Retinal pigment epithelial cell (primary cell): ENCODE measurements around the gene SLC44A1.

Experiments
- DNase-seq: peaks from one replicate; pipeline ENCODE4 v3.0.0-alpha.2; 2010; ENCODE audit warnings: low read depth
- H3K4me3 ChIP-seq: 2 replicates; pipeline ENCODE4 v1.5.1; 2011; ENCODE audit warnings: mild to moderate bottlenecking, low read length, control low read depth, moderate library complexity
- CTCF ChIP-seq: conservative IDR thresholded peaks from 2 replicates; pipeline ENCODE4 v1.5.1; 2011; ENCODE audit warnings: low read depth, low read length, control low read depth, inconsistent platforms

SLC44A1 gene

GRCh38 chr9:105244003-105244733 lies at the start of gene SLC44A1:
Gene SLC44A1, plus strand, starts transcription at chr9:105244651. Its CDS starts 218 bp downstream, at chr9:105244869.
- DNase-seq: peak; percentile 74
- no peak for TF ChIP-seq CTCF
- peak within 1 kb of the TSS; percentile 78 for H3K4me3 ChIP-seq

DNA sequence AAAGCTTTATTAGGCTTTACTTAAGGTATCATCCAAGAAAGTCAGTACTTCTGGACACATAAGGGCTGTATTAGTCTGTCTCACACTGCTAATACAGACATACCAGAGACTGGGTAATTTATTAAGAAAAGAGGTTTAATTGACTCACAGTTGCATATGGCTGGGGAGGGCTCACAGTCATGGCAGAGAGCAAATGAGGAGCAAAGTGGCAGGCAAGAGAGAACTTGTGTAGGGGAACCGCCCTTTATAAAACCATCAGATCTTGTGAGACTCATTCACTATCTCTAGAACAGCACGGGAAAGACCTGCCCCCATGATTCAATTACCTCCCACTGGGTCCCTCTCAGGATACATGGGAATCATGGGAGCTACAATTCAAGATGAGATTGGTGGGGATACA lies 49.2 kb upstream of the SLC44A1 start:
- no peak overlapping the region for H3K4me3 ChIP-seq
- DNase-seq: no peak
- TF ChIP-seq CTCF: no peak

DNA sequence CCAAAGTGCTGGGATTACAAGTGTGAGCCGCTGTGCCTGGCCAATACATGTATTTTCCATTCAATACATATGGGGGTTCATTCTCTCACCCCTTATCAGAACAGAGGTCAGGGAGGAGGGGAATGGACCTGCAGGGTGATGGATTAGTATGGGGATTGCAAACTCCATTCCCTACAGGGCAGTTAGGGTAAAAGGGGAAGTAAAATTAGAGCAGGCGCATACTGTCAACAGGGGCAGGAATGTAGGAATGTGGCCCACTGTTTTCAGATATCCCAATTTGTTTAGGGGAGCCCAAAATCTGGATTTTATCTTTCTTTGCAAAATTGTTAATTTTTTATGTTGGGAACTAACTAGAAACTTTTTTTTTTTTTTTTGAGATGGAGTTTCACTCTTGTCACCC lies 46.4 kb upstream of the SLC44A1 start:
- no peak for DNase-seq
- H3K4me3 ChIP-seq: no peak overlapping the region
- no peak for TF ChIP-seq CTCF

- no peak for TF ChIP-seq CTCF
- H3K4me3 ChIP-seq: no peak overlapping the region
- DNase-seq: no peak
These were observed 45.6 kb upstream of the SLC44A1 start for GRCh38 chr9:105198865-105199264.

- DNase-seq: no peak
- H3K4me3 ChIP-seq: no peak overlapping the region
- no peak for TF ChIP-seq CTCF
These were observed 40.0 kb upstream of the SLC44A1 start for GRCh38 chr9:105204416-105204815.

- H3K4me3 ChIP-seq: no peak overlapping the region
- TF ChIP-seq CTCF: no peak
- no peak for DNase-seq
These were observed 38.5 kb upstream of the SLC44A1 start for GRCh38 chr9:105205787-105206495.

- no peak overlapping the region for H3K4me3 ChIP-seq
- TF ChIP-seq CTCF: no peak
- DNase-seq: no peak
These were observed 38.0 kb upstream of the SLC44A1 start for GRCh38 chr9:105206496-105206820.
